GM19438 (cell line): ENCODE results near the gene SIK3.

Experiments used
- ATAC-seq: cut with Tn5 transposase; IDR thresholded peaks from one replicate; pipeline ENCODE4 v1.9.1; 2021; ENCODE audit warnings: low read depth; ENCODE audit not compliant: unreplicated experiment

SIK3 gene

GRCh38 chr11:116910378-116910777 is 187.8 kb downstream of the SIK3 start:
- no peak for ATAC-seq

- ATAC-seq = no peak
Measured at GRCh38 chr11:116909245-116909644, 189.0 kb downstream of the SIK3 start.

- no peak for ATAC-seq
Measured at GRCh38 chr11:116906479-116906878, 191.7 kb downstream of the SIK3 start.

GRCh38 chr11:116903090-116903489 is 195.1 kb downstream of the SIK3 start:
- ATAC-seq = no peak

GRCh38 chr11:116901964-116902688 is 196.1 kb downstream of the SIK3 start:
- ATAC-seq = no peak

- ATAC-seq = no peak
Measured at GRCh38 chr11:116901211-116901610, 197.0 kb downstream of the SIK3 start.

GRCh38 chr11:116896211-116896610 is 202.0 kb downstream of the SIK3 start:
- ATAC-seq = no peak

GRCh38 chr11:116895048-116895757 is 203.0 kb downstream of the SIK3 start:
- ATAC-seq = no peak

GRCh38 chr11:116893906-116894305 is 204.3 kb downstream of the SIK3 start:
- ATAC-seq = no peak

- no peak for ATAC-seq
Measured at GRCh38 chr11:116893437-116893836, 204.8 kb downstream of the SIK3 start.

GRCh38 chr11:116892374-116892773 is 205.9 kb downstream of the SIK3 start:
- no peak for ATAC-seq

- ATAC-seq = no peak
Measured at GRCh38 chr11:116891746-116892145, 206.5 kb downstream of the SIK3 start.

- no peak for ATAC-seq
Measured at GRCh38 chr11:116890607-116891006, 207.6 kb downstream of the SIK3 start.

- peak; percentile 76 for ATAC-seq
Measured at GRCh38 chr11:116890193-116890592, 208.0 kb downstream of the SIK3 start.

- no peak for ATAC-seq
Measured at GRCh38 chr11:116888884-116889549, 209.2 kb downstream of the SIK3 start.

- no peak for ATAC-seq
Measured at GRCh38 chr11:116888024-116888423, 210.2 kb downstream of the SIK3 start.

GRCh38 chr11:116885951-116886655 is 212.1 kb downstream of the SIK3 start:
- no peak for ATAC-seq

GRCh38 chr11:116882386-116882785 is 215.8 kb downstream of the SIK3 start:
- no peak for ATAC-seq

- no peak for ATAC-seq
Measured at GRCh38 chr11:116881143-116881542, 217.1 kb downstream of the SIK3 start.

GRCh38 chr11:116879800-116880625 is 218.2 kb downstream of the SIK3 start:
- ATAC-seq = no peak
